T-helper 22 cell (primary cell): ENCODE measurements around the gene DERL2.
"Not testable (repeated sequence)": the region's sequence is repeated elsewhere in the genome, so short reads cannot be mapped to it uniquely, and the experiment has no call there.

Experiments
- DNase-seq: peaks from one replicate; pipeline ENCODE4 v3.0.0-alpha.2; 2020; ENCODE audit warnings: low read depth

DERL2 gene

GRCh38 chr17:5437721-5438317 lies 48.2 kb downstream of the DERL2 start:
- DNase-seq, result no peak

- DNase-seq, result not testable (repeated sequence)
Measured at GRCh38 chr17:5435781-5436315, 50.1 kb downstream of the DERL2 start.

- no peak for DNase-seq
Measured at GRCh38 chr17:5434984-5435383, 51.0 kb downstream of the DERL2 start.

GRCh38 chr17:5431949-5432556 lies 53.9 kb downstream of the DERL2 start:
- no peak for DNase-seq

- not testable (repeated sequence) for DNase-seq
Measured at GRCh38 chr17:5431234-5431633, 54.7 kb downstream of the DERL2 start.

GRCh38 chr17:5430413-5430999 lies 55.5 kb downstream of the DERL2 start:
- no peak for DNase-seq

GRCh38 chr17:5429191-5429887 lies 56.6 kb downstream of the DERL2 start:
- DNase-seq, result no peak

GRCh38 chr17:5425826-5426225 lies 60.2 kb downstream of the DERL2 start:
- no peak for DNase-seq

GRCh38 chr17:5424909-5425308 lies 61.1 kb downstream of the DERL2 start:
- no peak for DNase-seq

- DNase-seq, result no peak
Measured at GRCh38 chr17:5422505-5422904, 63.5 kb downstream of the DERL2 start.
